NCI-H69 (cell line): ENCODE results near the gene DGAT2.

ENCODE experiments used
- DNase-seq: peaks from one replicate; lab custom pipeline; 2025; lab: John Stamatoyannopoulos, UW

The DGAT2 gene

DNA sequence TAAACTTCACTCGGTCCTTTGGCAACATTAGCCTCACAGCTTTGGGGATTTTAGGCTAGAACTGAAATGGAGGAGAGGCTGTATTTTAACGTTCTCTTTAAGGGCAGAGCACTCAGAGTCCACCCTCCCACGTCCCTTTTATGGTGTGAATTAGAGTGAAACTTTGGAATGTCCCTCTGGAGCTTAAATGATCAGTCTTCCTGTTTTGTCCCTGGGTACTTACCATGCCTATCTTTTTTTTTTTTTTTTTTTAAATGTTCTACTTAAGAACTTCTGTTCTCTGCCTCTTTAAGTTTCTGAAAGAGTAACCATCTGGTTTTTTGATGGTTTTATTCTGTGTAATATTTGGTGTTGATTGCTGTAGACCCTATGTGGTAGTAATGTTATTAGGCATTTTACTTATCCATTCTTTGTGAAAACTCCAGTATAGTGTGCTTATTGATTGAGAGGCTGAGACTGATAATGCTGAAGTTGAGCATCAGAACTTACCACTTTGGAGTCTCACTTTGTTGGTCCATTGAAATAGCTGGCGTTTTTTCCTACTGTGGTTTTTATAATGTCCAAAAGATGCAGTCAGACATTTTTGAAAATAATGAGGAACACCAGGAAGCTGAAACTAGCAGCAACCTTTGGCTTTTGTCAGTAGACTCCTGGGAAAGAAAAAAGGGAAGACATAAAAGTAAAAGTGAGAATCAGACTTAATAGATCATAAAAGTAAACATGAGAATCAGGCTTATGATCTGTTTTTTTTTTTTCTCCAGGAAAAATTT is 58.1 kb downstream of the DGAT2 start:
- no peak for DNase-seq

- no peak for DNase-seq
These were observed 59.0 kb downstream of the DGAT2 start for GRCh38 chr11:75827562-75827961.

- no peak for DNase-seq
These were observed 63.4 kb downstream of the DGAT2 start for GRCh38 chr11:75831915-75832502.

DNA sequence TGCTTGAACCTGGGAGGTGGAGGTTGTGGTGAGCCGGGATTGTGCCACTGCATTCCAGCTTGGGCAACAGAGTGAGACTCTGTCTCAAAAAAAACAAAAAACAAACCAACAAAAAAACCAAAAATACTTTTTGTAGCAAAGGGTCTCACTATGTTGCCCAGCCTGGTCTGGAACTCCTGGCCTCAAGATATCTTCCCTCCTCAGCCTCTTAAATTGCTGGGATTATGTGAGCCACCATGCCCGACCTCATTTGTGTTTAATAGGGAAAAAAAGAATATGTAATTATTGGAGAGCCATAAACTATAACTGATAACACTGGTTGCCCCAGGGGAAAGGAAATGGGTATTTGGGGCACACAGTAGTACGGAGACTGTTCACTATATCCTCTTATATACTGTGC is 66.2 kb downstream of the DGAT2 start:
- DNase-seq: no peak

- DNase-seq: no peak
These were observed 67.8 kb downstream of the DGAT2 start for GRCh38 chr11:75836417-75836816.

GRCh38 chr11:75839851-75840250 is 71.3 kb downstream of the DGAT2 start:
- DNase-seq: peak; percentile 20

- DNase-seq: peak; percentile 35
These were observed 71.9 kb downstream of the DGAT2 start for GRCh38 chr11:75840522-75840921.

GRCh38 chr11:75841739-75842138 is 73.2 kb downstream of the DGAT2 start:
- no peak for DNase-seq

GRCh38 chr11:75845324-75845723 is 76.7 kb downstream of the DGAT2 start:
- DNase-seq: no peak

DNA sequence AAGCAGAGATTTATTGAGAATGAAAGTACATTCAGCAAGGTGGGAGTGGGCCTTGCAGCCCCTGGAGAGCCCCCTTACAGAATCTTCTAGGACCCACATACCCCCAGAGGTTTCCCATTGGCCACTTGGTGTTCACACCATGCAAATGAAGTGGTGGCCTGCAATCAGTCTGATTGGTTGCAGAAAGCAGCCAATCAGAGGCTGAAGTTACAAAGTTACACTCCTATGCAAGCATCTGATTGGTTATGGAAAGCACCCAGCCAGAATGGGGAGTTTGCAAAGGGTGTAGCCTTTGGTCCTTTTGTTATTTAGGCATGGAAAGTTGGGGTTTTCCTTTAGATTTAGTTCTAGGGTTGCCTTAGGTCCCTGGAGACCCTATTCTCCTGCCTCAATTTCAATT is 81.3 kb downstream of the DGAT2 start:
- DNase-seq: no peak

DNA sequence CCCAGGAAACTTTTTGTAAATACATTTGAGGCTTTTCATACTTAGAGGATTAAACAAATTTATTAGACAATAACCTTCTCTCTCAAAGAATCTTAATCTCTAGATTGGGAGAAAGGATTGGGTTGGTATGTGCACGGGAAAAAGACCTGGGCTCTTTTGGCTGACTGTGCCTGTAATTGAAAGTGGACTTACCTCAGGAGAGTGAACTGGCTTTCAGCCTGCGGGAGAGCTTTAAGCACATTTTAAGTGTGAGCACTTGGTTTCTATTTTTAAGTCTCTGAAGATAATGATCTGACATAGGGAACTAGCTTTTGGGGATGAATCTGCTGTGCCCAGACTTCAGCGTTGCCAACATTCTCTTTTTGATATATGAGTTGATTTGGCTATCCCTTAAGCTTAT is 82.2 kb downstream of the DGAT2 start:
- DNase-seq: no peak
